Osteocyte (in vitro differentiated cells): Measurements from ENCODE around the gene IPO4. TPM values are rescaled to one million over a fixed set of nuclear protein-coding genes. Genes with fewer than 3 reads are reported as not detected.

Experiments
- DNase-seq: peaks from one replicate; pipeline ENCODE4 v3.0.0; 2021; ENCODE audit warnings: mixed read lengths; ENCODE audit not compliant: unreplicated experiment; ENCODE audit errors: extremely low spot score
- H3K27ac Mint-ChIP-seq: one replicate; pipeline ENCODE4 v1.8.0; 2021; ENCODE audit warnings: mild to moderate bottlenecking, mixed read lengths; ENCODE audit not compliant: unreplicated experiment
- H3K27me3 Mint-ChIP-seq: one replicate; pipeline ENCODE4 v1.8.0; 2021; ENCODE audit warnings: mixed read lengths; ENCODE audit not compliant: unreplicated experiment
- H3K36me3 Mint-ChIP-seq: one replicate; pipeline ENCODE4 v1.8.0; 2021; ENCODE audit warnings: mixed read lengths; ENCODE audit not compliant: unreplicated experiment
- H3K4me1 Mint-ChIP-seq: one replicate; pipeline ENCODE4 v1.8.0; 2021; ENCODE audit warnings: mixed read lengths; ENCODE audit not compliant: unreplicated experiment
- H3K4me3 Mint-ChIP-seq: one replicate; pipeline ENCODE4 v1.8.0; 2021; ENCODE audit warnings: mild to moderate bottlenecking, moderate library complexity, mixed read lengths; ENCODE audit not compliant: unreplicated experiment
- H3K9me3 Mint-ChIP-seq: one replicate; pipeline ENCODE4 v1.8.0; 2021; ENCODE audit warnings: mixed read lengths; ENCODE audit not compliant: unreplicated experiment
- total RNA-seq: library from RNA; stranded (reverse); gene quantifications from 2 replicates; pipeline ENCODE4 v1.2.1, GENCODE V29; 2021
- TF ChIP-seq, protein P1 (sequence below): fragments of 200-600 bp; sonication (generic); IDR thresholded peaks from 2 replicates; pipeline ENCODE4 v1.5.0; 2021; ENCODE audit warnings: antibody characterized with exemption, mild to moderate bottlenecking, moderate library complexity

The IPO4 gene
- total RNA-seq, 1 donor from 2014 or later, result 36.5 TPM

DNA sequence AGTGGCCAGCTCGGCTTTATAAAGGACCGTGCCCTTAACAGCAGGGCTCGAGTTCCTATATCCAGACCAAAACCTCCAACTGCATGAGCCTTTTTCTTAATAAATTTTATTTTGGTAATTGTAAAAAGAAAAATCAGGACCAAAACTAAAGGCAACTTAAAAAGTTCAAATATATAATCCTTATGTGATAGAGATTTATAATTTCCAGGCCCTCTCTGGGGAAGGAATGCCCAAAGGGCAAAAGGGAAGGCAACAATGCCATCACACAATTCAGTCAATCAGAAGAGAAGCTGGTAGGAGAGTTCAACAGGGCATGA, 401 bp upstream of the IPO4 start:
- Mint-ChIP-seq H3K36me3 (peaks cover 15% of the 10 kb centered on the region), H3K27me3 (no peaks in the 10 kb centered on the region)
- TF ChIP-seq, protein P1, sequence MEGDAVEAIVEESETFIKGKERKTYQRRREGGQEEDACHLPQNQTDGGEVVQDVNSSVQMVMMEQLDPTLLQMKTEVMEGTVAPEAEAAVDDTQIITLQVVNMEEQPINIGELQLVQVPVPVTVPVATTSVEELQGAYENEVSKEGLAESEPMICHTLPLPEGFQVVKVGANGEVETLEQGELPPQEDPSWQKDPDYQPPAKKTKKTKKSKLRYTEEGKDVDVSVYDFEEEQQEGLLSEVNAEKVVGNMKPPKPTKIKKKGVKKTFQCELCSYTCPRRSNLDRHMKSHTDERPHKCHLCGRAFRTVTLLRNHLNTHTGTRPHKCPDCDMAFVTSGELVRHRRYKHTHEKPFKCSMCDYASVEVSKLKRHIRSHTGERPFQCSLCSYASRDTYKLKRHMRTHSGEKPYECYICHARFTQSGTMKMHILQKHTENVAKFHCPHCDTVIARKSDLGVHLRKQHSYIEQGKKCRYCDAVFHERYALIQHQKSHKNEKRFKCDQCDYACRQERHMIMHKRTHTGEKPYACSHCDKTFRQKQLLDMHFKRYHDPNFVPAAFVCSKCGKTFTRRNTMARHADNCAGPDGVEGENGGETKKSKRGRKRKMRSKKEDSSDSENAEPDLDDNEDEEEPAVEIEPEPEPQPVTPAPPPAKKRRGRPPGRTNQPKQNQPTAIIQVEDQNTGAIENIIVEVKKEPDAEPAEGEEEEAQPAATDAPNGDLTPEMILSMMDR, result no peak

DNA sequence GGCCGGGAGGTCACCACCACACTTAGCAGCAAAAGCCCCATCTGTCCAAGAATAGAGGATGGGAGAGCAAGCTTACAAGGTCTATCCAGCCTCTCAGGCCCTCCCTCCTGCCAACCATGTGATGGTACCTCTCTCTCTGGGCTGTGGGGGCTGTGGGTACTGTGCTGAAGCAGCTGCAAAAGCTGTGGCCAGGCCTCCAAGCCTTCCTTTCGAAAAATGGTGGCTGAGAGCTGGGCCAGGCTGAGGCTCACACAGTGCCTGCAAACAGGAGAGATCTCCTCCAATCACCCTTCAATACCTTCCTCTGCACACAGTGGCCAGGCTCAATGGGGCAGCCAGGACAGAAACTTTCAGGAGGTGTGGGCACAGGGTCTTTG, 1.1 kb downstream of the IPO4 start:
- peaks cover 14% of the 10 kb centered on the region for H3K36me3 Mint-ChIP-seq
- DNase-seq, result no peak
- peaks cover 23% of the 10 kb centered on the region for H3K4me1 Mint-ChIP-seq
- H3K4me3 Mint-ChIP-seq, result peak overlapping the region; percentile 87
- H3K27me3 Mint-ChIP-seq, result no peaks in the 10 kb centered on the region
- H3K9me3 Mint-ChIP-seq, result no peaks in the 10 kb centered on the region
- TF ChIP-seq, protein P1, result no peak
- peak overlapping the region; percentile 89 for H3K27ac Mint-ChIP-seq

More for the DNA sequence above, 401 bp upstream of the IPO4 start:
- Mint-ChIP-seq H3K4me3 (peak overlapping the region; percentile 87), H3K27ac (peak overlapping the region; percentile 89), H3K9me3 (no peaks in the 10 kb centered on the region), H3K4me1 (peaks cover 25% of the 10 kb centered on the region)
- DNase-seq, result no peak

DNA sequence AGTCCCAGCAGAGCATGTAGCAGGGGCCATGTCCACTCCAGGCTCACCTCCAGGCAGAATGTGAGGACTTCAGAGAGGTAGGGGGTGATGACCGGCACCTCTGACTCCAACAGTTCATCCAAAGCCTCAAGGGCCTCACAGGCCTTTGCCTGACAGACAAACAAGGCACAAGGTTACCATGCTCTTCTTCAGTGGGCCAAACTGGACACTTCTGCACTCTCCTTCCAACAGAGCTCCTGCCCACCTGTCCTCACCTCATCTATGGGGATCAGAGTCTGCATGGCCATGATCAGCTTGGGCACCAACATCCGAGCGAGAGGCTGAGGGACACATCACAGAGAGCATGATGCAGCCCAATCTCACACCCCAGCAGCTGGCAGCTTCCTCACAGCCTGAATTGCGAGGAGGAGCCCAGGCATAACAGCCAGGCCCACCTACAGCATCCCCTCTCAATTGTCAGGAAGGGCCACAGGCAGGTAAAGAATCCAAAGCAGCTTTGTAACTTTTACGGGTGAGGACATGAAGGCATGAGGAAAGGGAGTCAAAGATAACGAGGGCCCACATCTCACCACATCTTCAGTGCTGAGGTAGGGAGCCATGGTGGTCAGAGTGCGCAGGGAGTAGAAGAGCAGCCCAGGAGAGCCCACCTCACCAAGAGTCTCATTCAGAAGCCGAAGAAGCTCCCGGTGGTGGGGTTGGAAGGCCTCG, 1.6 kb downstream of the IPO4 start:
- TF ChIP-seq, protein P1, result no peak
- peaks cover 21% of the 10 kb centered on the region for H3K4me1 Mint-ChIP-seq
- peaks cover 12% of the 10 kb centered on the region for H3K36me3 Mint-ChIP-seq
- DNase-seq, result no peak
- H3K27me3 Mint-ChIP-seq, result no peaks in the 10 kb centered on the region
- H3K4me3 Mint-ChIP-seq, result peak overlapping the region; percentile 87
- H3K27ac Mint-ChIP-seq, result no peak overlapping the region
- H3K9me3 Mint-ChIP-seq, result no peaks in the 10 kb centered on the region

DNA sequence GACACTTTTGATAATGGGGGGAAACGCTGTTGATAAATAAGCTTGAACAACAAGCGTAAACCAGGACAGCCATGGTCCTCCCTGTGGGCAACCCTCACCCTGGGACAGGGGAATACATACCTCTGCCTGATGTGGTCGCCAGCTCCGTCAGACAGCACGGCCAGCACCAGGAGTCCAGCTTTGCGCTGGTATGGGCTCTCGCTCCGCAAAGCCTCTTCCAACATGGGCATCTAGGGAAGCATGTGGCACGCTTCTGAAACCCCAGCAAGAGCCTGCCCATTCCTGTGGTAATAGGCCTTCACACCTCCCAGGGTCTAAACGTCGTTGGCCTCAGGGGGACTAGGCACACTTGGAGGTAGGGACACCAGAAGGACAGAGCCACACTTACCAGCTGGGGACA, 2.9 kb downstream of the IPO4 start:
- TF ChIP-seq, protein P1, result no peak
- Mint-ChIP-seq H3K4me1 (peaks cover 21% of the 10 kb centered on the region), H3K27ac (no peak overlapping the region), H3K9me3 (no peaks in the 10 kb centered on the region), H3K4me3 (no peak overlapping the region), H3K27me3 (no peaks in the 10 kb centered on the region), H3K36me3 (peaks cover 9% of the 10 kb centered on the region)
- no peak for DNase-seq

DNA sequence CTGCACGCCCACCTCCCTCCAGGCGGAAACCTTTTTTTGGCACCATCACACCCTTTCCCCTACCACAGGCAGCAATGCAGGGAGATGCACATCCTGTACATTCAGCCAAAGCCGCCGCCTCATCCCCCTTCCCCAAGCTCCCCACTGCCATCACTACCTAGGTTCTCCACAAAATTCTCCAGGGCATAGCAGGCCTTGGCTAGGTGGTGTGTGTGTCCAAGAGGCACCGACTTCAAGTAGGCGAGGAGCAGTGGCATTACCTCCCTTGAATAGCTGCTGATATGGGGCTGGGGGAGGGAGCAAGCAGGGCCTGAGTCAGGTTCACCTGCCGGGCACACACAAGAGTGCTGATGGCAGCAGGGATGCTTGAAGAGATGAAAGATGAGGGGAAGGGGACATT, 3.6 kb downstream of the IPO4 start:
- TF ChIP-seq, protein P1, result no peak
- no peak for DNase-seq
- Mint-ChIP-seq H3K4me3 (no peak overlapping the region), H3K4me1 (peaks cover 21% of the 10 kb centered on the region), H3K27me3 (no peaks in the 10 kb centered on the region), H3K36me3 (peaks cover 10% of the 10 kb centered on the region), H3K27ac (no peak overlapping the region), H3K9me3 (no peaks in the 10 kb centered on the region)
